ENCODE data around the gene PSMD8.
"Not testable (repeated sequence)": the region's sequence is repeated elsewhere in the genome, so short reads cannot be mapped to it uniquely, and the experiment has no call there.

PSMD8 gene

DNA sequence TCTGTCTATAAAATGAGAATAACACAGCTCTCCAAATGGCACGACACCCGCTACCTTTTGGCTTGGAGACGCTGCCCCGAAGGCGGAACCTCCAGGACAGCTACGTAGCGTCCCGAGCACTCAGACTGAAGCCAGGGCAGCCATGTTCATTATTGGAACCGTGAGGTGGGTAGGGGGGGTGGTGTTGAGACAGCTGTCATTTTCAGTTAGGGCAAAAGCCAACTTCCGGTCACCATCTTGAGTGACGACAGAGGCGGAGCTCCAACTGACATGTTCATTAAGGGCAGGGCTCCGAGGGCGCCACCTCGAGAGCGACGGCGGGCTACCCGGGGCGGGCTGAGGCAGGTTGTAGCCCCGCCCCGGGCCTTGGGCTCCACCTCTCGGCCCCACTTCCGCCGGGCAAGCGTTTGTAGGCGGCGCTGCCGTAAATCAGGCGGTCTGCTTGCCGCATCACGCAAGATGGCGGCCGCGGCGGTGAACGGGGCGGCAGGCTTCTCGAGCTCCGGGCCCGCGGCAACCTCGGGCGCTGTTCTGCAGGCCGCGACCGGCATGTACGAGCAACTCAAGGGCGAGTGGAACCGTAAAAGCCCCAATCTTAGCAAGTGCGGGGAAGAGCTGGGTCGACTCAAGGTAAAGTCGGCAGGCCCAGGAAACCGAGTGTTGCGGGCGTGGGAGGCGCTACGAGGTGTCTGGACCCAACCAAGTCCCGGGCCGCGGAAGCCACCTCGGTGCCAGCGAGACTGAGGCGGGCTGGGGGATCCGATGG is at the start of gene PSMD8:
Gene PSMD8 (plus strand): TSS at position 240 of the 766 bp plus-strand sequence. CDS start 31 bp downstream, at position 271.
- DNase-seq = peak; percentile 99

DNA sequence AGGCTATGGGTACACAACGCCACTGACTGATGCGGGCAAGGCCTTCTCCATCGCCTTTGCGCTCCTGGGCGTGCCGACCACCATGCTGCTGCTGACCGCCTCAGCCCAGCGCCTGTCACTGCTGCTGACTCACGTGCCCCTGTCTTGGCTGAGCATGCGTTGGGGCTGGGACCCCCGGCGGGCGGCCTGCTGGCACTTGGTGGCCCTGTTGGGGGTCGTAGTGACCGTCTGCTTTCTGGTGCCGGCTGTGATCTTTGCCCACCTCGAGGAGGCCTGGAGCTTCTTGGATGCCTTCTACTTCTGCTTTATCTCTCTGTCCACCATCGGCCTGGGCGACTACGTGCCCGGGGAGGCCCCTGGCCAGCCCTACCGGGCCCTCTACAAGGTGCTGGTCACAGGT is 47.8 kb upstream of the PSMD8 start:
- no peak for DNase-seq

DNA sequence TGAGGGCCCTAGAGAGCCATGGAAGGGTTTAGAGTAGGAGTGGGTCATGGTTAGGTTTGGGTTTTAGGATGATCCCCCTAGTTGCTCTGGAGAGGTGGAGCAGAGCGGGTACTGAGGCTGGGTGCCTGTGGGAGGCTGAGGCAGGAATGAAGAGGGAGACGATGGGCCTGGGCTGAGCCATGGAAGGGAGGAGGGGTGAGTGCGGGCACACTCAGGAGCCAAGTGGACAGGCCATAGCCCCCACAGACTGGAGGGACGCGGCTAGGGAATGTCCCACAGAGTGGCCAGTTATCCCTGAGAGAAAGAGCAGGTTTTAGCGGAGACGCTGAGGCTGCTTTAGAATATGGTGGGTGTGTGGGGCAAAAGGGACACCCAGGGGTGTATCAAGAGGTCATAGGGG is 44.7 kb upstream of the PSMD8 start:
- DNase-seq = no peak

DNA sequence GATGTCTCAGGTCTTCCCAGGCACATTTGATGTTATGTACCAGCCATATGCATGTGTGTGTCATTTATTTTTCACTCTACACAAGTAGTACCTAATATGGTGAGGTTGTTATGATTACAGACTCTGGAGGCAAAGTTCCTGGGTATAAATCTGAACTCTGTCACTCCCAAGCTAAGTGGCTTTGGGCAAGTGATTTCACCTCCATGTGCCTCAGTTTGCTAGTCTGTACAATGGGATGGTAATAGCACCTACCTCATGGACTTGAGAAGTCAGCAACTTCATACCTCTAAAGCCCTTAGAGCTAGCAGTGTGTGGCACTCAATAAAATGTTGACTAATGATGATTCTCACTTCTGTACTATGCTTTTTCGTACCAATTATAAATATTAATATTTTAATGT is 42.6 kb upstream of the PSMD8 start:
- no peak for DNase-seq

DNA sequence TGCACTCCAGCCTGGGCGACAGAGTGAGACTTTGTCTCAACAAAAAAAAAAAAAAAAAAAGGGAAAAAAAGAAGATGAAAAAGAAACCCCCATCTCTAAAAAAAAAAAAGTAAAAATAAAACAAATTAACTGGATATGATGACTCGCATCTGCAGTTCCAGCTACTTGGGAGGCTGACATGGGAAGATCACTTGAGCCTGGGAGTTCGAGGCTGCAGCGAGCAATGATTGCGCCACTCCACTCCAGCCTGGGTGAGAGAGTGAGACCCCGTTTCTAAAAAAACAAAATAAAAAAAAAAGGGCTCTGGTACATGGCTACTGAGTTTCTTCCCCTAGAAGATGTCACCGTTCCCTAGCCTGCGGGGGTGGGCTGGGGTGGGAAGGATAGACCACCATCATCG is 41.1 kb upstream of the PSMD8 start:
- no peak for DNase-seq

DNA sequence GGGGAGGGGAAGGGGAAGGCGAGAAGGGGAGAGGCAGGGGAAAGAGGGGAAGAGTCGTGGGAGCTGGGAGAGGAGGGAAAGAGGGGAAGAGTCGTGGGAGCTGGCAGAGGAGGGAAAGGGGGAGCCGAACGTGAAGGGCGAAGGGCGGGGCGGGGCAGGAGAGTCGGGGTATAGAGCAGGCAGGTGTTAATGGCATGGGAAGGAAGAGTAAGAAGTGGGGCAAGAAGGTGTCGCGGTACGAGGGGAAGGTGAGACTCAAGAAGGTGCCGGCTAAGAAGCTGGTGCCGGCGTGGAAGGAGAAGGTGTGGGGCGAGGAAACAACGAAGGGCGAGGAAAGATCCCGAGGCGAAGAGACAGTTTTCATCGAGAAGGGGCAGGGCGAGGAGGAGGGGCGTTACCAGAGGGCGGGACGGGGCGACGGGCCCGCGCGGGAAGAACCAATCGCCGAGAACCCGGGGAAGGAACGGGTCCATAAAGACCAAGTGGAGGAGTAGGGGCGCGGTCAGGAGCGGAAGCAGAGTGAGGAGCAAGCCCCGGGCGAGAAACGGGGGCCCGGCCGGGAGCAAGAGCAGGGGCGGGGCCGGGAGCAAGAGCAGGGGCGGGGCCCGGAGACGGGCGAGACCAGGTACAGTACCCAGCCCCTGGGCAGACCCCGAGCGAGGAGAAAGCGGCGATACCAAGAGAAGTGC is 38.3 kb upstream of the PSMD8 start:
- peak; percentile 94 for DNase-seq

DNA sequence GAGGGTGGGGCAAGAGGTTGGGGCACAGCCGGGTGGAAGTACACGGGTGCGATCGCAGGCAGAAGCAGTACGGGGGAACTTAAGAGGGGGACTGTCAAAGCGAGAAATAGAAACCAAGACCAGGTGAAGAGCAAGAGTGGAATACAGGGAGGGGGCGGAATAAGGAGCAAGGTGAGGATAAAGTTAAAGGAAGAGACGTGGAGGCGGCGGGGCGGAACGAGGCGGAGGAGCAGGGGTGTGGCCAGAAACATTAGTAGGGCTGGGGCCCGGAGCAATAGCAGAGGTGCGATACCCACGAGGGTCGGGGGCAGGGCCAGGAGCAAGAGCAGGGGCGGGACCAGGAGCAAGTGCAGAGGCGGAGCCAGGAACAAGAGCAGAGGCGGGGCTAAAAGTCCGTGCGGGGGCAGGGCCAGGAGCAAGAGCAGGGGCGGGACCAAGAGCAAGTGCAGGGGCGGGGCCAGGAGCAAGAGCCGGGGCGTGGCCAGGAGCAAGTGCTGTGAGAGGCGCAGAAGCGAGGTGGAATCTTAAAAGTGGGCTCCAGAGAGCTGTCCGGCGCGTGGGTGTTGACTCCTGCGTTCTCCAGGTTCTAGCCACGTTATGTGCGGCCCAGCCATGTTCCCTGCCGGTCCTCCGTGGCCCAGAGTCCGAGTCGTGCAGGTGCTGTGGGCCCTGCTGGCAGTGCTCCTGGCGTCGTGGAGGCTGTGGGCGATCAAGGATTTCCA is 37.6 kb upstream of the PSMD8 start:
- peak; percentile 88 to 89 for DNase-seq

DNA sequence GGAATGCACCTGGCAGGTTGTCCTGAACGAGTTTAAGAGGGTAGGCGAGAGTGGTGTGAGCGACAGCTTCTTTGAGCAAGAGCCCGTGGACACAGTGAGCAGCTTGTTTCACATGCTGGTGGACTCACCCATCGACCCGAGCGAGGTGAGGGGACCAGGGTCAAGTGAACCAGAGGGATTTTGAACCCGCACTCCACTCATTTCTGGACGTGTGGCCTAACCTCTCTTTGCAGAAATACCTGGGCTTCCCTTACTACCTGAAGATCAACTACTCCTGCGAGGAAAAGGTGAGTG is 37.1 kb upstream of the PSMD8 start:
- no peak for DNase-seq

DNA sequence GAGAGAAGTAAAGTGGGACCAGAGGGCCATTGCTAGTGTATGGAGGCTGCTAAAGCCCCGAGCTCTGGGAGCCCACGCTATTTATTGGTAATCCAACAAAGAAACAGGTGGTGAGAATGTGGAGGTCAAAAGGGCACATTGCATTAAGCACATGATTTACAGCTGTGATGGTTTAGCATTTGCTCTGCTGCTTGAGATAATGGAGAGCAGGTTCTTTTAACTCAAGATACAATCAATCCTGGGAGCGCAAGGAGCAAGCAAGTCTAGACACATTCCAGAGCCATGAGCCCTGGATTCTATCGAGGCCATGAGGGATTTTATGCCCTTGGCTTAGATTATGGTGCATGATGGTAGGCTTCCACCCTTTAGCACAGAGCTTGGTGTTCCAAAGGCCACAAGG is 35.4 kb upstream of the PSMD8 start:
- not testable (repeated sequence) for DNase-seq

DNA sequence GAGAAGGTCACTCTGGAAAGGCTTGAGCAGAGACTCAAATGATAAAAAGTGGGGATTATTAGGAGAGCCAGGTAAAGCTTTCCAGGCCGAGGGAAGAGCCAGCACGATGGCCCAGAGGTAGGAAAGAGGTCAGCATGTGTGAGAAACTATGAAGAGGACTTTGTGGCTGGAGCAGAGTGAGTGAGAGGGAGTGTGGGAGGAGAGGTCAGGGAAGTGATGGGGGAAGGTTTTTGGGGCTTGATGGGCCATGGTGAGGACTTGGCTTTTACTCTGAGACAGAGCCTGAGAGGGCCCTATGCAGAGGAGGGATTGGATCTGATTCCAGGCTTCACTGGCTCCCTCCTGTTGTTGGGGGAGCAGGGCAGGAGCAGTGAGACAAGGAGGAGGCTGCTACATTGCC is 33.4 kb upstream of the PSMD8 start:
- no peak for DNase-seq

DNA sequence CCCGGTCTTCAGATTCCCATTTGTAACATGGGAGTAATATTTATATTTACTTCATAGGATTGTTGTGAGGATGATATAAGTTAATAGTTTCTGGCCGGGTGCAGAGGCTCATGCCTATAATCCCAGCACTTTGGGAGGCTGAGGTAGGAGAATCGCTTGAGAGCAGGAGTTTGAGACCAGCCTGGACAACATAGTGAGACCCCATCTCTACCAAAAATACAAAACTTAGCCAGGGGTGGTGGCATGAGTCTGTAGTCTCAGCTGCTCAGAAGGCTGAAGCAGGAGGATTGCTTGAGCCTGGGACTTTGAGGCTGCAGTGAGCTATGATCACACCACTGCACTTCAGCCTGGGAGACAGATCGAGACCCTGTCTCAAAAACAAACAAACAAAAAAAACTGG is 27.5 kb upstream of the PSMD8 start:
- DNase-seq = no peak

DNA sequence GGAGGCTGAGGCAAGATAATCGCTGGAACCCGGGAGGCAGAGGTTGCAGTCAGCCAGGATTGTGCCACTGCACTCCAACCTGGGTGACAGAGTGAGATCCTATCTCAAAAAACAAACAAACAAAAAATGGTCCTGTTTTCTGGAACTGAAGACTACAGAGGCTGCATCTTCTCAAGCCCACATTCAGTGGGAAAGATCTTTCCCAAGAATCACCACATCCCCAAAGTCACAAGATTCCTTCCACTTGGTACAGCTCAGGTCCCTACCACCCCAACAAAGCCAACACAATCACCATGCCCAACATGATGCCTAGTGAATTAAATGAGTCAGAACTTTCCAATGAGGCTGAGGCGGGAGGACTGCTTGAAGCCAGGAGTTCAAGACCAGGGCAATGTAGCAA is 23.5 kb upstream of the PSMD8 start:
- no peak for DNase-seq

DNA sequence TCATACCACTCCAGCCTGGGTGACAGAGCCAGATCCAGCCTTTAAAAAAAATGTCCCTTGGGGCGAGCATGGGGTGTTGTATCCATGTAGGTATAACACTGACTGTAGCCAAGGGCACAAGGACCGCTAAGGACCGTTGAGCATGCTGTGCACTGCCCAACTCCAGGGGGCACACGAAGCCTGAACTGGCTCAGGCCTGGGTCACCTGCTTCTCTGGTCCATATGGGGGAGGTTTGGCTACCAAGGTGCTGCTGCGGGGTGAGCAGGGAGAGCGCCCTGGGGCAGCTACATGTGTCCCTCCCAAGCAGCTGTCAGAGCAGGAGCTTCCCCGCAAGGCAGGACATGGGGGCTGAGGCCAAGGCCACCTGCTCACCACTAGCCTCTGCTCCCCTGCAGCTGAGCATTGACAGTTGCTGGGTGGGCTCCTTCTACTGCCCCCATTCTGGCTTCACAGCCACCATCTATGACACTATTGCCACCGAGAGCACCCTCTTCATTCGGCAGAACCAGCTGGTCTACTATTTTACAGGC is 22.4 kb upstream of the PSMD8 start:
- DNase-seq = no peak

DNA sequence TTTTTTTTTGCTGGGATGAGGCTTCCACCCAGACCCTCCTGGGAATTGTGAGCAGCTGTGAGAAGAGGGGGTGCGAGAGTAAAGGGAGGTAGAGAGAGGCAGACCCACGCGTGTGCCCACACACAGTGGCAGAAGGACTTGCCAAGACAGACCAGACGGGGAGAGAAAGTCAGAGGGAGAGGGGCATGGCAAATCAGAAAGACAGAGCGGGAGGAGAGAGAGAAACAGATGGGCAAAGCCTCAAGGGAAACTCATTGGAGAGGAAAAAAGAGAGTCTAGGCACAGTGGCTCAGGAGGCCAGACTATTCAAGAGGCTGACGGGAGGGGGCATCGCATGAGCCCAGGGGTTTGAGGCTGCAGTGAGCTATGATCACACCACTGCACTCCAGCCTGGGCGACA is 21.8 kb upstream of the PSMD8 start:
- DNase-seq = no peak

DNA sequence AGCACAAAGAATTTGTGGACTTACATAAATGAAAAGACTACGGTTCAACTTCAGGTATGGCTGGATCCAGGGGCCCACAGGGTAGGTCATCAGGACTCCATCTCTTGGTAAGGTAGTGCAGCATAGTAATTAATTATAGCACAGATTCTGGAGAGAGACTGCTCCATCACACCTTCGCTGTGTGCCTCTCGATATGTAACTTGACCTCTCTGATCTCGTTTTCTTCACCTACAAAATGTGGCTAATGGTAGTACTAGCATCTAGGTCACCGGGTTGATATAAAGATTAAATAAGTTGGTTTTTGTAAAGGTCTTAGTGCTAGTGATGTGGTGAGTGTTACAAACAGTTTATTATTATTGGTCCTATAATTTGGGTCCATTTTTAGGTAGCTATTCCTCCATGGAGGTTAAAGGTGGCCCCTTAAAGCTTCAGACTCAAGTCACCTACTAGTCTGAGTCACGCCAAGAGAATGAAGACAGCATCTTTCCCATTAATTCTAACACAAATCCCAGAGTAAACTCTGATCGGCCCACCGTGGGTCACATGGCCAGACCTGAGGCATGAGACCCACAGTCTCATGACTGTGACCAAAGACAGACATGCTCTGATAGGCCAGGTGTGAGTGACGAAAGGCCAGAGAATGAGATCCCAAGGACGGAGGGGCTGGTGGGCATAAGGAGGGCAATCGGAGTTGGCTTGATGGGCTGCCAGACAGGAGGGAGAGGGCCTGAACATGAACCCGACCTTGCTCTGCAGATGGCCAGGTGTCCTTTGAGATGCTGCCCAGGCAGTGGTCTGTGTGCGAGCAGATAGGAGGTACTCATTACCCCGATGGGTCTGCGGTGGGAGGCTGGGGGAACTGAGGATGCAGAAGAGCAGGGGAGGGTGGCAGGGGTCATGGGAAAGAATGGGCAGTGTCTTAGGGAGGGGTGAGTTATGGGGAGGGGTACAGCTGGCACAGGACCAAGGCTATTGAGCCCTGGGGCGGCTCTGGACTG is 18.3 kb upstream of the PSMD8 start:
- no peak for DNase-seq

DNA sequence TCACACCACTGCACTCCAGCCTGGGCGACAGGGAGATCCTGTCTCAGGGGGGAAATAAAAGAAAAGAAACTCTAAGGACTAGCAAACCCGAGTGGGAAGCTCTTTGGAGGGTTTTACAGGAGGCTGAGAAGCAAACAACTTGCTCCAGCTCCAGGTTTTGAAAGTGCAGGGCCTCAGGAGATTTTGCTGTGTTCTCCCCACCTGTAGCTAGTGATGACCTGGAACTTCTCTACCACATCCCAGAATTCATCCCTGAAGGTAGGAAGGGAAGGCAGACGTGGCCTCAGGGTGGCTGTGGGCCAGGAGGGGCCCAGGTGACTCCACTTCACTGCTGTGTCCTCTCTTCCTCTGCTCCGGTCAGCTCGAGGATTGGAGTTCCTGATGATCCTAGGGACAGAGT is 16.3 kb upstream of the PSMD8 start:
- no peak for DNase-seq

DNA sequence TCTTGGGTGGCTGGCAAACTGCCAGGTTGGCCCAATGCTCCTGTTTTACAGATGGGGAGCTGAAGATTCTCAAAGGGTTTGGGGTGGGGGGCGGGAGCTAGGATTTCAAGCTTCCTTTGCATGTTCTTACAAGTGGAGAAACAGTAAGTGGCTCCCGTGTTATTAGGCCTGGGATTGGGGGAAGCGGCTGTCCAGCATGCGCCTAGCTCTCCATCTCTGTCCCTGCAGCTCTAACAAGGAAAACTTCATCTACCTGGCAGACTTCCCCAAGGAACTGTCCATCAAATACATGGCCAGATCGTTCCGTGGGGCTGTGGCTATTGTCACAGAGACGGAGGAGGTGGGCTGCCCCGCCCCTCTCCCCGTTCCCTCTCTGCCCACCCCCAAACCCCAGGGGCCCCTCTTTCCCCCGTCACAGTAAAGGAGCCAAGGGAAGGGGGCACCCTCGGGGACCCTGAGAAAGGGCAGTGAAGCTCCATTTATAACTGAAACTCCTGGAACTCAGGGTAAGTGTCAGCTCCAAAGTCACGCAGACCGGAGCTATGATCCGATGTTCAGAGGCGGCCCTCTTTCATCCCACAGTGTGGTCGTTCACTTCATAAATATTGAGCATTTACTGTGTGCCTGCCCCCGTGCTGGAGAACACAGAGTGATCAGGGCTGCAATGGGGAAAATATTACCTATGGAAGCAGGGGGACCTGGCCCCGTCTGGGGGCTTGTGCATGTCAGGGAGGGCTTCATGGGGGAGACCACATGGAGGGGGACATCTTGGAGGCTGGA is 14.9 kb upstream of the PSMD8 start:
- DNase-seq = no peak

DNA sequence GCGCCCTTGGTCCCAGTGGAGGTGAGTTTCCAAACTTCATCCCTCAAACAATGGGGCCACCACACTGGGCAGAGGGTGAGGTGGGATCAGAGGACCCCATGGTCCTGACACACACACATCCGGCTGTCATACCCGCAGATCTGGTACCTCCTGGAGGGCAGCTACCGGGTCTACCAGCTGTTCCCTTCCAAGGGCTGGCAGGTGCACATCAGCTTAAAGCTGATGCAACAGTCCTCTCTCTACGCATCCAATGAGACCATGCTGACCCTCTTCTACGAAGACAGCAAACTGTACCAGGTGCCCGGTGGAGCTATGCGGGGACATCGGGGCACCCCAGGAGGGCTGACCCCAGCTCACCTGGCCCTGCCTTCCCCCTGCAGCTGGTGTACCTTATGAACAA is 14.0 kb upstream of the PSMD8 start:
- no peak for DNase-seq

DNA sequence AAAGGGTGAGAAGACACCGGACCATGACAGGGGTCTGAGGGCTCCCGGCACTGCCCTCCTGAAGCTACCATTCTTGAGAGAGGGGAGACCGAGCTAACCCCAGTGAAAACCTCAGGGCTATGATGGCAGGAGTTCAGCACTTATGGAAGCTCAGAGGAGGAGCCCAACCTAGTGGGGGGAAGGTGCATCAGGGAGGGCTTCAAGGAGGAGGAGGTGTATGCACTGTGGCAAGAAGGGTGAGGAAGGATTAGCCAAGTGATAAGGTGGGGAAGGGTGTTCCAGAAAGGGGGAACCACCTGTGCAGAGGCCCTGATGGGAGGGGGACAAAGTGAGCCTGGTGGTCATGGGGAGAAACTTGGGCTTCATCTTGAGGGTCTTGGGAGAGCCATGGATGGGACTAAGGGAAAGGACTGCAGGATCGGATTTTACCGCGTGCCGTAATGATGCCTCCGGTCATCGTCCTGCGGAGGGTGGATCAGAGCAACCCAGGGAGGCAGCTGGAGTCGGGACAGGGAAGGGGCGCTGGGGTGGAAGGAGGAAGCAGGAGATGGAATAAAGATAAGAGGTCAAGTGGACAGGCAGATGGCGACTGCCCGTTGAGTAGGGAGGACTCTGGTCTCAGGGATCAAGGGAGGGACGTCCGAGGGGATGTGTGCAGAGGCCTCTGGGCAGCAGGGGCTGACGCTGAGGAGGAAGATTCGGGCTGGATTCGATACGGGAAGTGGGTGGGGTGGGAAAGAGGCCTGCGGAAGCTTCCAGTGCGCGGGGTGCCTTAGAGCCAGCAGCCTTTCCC is 13.3 kb upstream of the PSMD8 start:
- no peak for DNase-seq

DNA sequence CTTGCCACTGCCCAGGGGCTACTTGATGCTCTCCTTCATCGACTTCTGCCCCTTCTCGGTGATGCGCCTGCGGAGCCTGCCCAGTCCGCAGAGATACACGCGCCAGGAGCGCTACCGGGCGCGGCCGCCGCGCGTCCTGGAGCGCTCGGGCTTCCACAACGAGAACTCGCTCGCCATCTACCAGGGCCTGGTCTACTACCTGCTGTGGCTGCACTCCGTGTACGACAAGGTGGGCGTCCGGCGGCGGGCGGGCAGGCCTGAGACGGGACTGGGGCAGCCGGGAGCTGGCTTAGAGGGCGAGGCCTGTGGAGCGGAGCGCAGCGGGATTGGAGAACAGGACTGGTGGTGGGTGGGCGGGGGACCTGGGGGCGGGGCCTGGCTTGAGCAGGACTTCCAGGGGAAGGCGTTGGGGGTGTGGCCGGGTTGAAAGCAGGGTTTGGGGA is 12.7 kb upstream of the PSMD8 start:
- peak; percentile 91 for DNase-seq
